HepG2 (cell line): ENCODE measurements around the gene NR5A2. TPM values are rescaled to one million over a fixed set of nuclear protein-coding genes. Genes with fewer than 3 reads are reported as not detected.

ENCODE experiments used
- AGO1 ChIP-seq: fragments of 200-400 bp; formaldehyde crosslinking; IDR thresholded peaks from 2 replicates; pipeline ENCODE4 v1.6.1; 2017; ENCODE audit warnings: mild to moderate bottlenecking, low read depth, low read length, moderate library complexity; ENCODE audit not compliant: poor library complexity, severe bottlenecking
- AKAP8 ChIP-seq: sonication (generic); formaldehyde crosslinking; IDR thresholded peaks from 2 replicates; pipeline ENCODE4 v1.5.1; 2020; ENCODE audit warnings: mild to moderate bottlenecking, missing genetic modification reagents
- CCDC6 ChIP-seq: sonication (generic); formaldehyde crosslinking; IDR thresholded peaks from 2 replicates; pipeline ENCODE4 v1.8.1; 2022; ENCODE audit warnings: mild to moderate bottlenecking, missing genetic modification reagents, moderate library complexity
- DNMT1 ChIP-seq: sonication (generic); formaldehyde crosslinking; IDR thresholded peaks from 2 replicates; pipeline ENCODE4 v1.5.1; 2020; ENCODE audit warnings: mild to moderate bottlenecking, missing genetic modification reagents
- HNF4A ChIP-seq: sonication (generic); formaldehyde crosslinking; IDR thresholded peaks from 2 replicates; pipeline ENCODE4 v1.4.0; 2020; ENCODE audit warnings: missing genetic modification reagents
- IRF2 ChIP-seq: IDR thresholded peaks from 2 replicates; pipeline ENCODE4 v1.6.1; 2018; ENCODE audit warnings: missing genetic modification reagents, missing compliant biosample characterization
- PHF21A ChIP-seq: sonication (generic); formaldehyde crosslinking; IDR thresholded peaks from 2 replicates; pipeline ENCODE4 v1.5.0; 2020; ENCODE audit warnings: mild to moderate bottlenecking, missing genetic modification reagents
- PITX1 ChIP-seq: sonication (generic); formaldehyde crosslinking; IDR thresholded peaks from 2 replicates; pipeline ENCODE4 v1.5.1; 2020; ENCODE audit warnings: mild to moderate bottlenecking, missing genetic modification reagents
- THAP7 ChIP-seq: sonication (generic); formaldehyde crosslinking; IDR thresholded peaks from 2 replicates; pipeline ENCODE4 v1.8.1; 2023; ENCODE audit warnings: mild to moderate bottlenecking, missing genetic modification reagents
- ZFY ChIP-seq: sonication (generic); formaldehyde crosslinking; IDR thresholded peaks from 2 replicates; pipeline ENCODE4 v1.4.0; 2020; ENCODE audit warnings: missing genetic modification reagents
- ZNF251 ChIP-seq: sonication (generic); formaldehyde crosslinking; IDR thresholded peaks from 2 replicates; pipeline ENCODE4 v1.9.0; 2021; ENCODE audit warnings: mild to moderate bottlenecking, missing genetic modification reagents
- ZNF350 ChIP-seq: sonication (generic); formaldehyde crosslinking; IDR thresholded peaks from 2 replicates; pipeline ENCODE4 v1.4.0; 2020; ENCODE audit warnings: mild to moderate bottlenecking, low read depth, missing genetic modification reagents, borderline replicate concordance
- ZNF576 ChIP-seq: sonication (generic); formaldehyde crosslinking; IDR thresholded peaks from 2 replicates; pipeline ENCODE4 v1.4.0; 2020; ENCODE audit warnings: mild to moderate bottlenecking, missing genetic modification reagents
- ZNF782 ChIP-seq: sonication (generic); formaldehyde crosslinking; IDR thresholded peaks from 2 replicates; pipeline ENCODE4 v1.4.0; 2020; ENCODE audit warnings: missing genetic modification reagents, mild to moderate bottlenecking, borderline replicate concordance
- ZNF839 ChIP-seq: sonication (generic); formaldehyde crosslinking; IDR thresholded peaks from 2 replicates; pipeline ENCODE4 v1.4.0; 2020; ENCODE audit warnings: missing genetic modification reagents, mild to moderate bottlenecking, borderline replicate concordance
- polyA plus RNA-seq, 8 experiments: library from polyadenylated mRNA; depleted of rRNA in 3 of 8; stranded (reverse) in 7 of 8; unstranded in 1 of 8; fragments of >200 nt; fragmentation: Illumina TruSeq in 4 of 8; extraction: Trizol in 4 of 8; gene quantifications; 2 replicates each; pipeline versions ENCODE4 v1.2.1 to v1.2.3, GENCODE V29; 2011 to 2016; ENCODE audit warnings: low read depth in 4 of 8, missing spikeins in 1 of 8, mixed read lengths in 1 of 8; ENCODE audit not compliant: insufficient read depth in 1 of 8
- total RNA-seq, 5 experiments: library from RNA; depleted of rRNA; stranded (reverse); fragments of >200 nt; fragmentation: Illumina TruSeq; extraction: Trizol; gene quantifications; 2 replicates each; pipeline ENCODE4 v1.2.3, GENCODE V29; 2016; ENCODE audit warnings: low read depth in 1 of 5
- TF ChIP-seq, protein P1 (sequence below): IDR thresholded peaks from 2 replicates; pipeline ENCODE4 v1.6.1; 2018; ENCODE audit warnings: missing genetic modification reagents, mild to moderate bottlenecking, missing compliant biosample characterization
- TF ChIP-seq, protein P2 (sequence below): fragments of 450-650 bp; IDR thresholded peaks from 2 replicates; pipeline ENCODE4 v1.6.1; 2017; ENCODE audit warnings: mild to moderate bottlenecking
- TF ChIP-seq, protein P3 (sequence below): sonication (generic); formaldehyde crosslinking; IDR thresholded peaks from 2 replicates; pipeline ENCODE4 v1.8.0; 2022; ENCODE audit warnings: missing genetic modification reagents, mild to moderate bottlenecking, moderate library complexity, borderline replicate concordance

Gene NR5A2
- total and polyA plus RNA-seq, 2 of the 13 experiments (the other 11 are each of a cell fraction or from before 2014, with no cell fraction given) = 0.24 to 2.8 TPM

DNA sequence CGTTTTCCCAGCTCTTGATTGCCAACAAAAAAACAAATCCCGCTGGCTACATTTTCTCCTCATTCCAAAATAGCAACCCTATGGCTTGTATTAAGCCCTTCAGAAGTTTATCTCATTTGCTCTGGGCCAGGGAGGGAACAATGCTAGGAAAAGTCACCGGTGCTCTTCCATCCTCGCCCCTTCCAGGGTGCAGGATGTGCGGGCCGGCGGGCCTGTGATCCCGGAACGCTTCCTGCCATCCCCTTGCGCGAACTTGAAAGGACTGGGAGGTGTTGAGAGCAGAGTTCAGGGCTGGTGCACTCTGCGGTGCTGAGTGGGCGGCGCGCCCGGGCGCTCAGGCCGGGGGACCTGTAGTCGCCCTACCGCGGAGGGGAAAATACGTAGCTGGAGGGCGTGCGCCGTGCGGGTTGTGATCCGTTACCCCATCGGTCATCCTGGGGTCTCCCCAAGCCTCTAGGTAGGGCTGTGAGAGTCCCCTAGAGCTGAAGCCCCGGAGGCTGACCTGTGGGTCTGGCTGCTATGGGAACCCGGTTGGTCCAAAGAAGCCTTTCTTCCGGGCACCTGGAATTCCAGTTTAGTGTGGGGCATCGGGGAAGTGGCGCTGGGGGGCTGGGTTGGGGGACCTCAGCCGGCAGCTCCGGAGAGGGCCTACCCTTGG, 13.1 kb downstream of the NR5A2 start (continued):
- TF ChIP-seq ZNF839 (CRISPR knock-in tag) (no peak), ZNF251 (CRISPR knock-in tag) (no peak), ZFY (peak; percentile 37; the same call in 1 of the 2 replicates), AGO1 (no peak), PHF21A (peak; percentile 58), PITX1 (CRISPR knock-in tag) (peak; percentile 64; the same call in 1 of the 2 replicates), IRF2 (CRISPR knock-in tag) (0 out of 2 replicates have a peak, but pooled peaks have one; percentile 36), ZNF350 (CRISPR knock-in tag) (peak; percentile 57; the same call in 1 of the 2 replicates), CCDC6 (no peak), AKAP8 (CRISPR knock-in tag) (no peak), THAP7 (0 out of 2 replicates have a peak, but pooled peaks have one; percentile 36), DNMT1 (CRISPR knock-in tag) (no peak), ZNF782 (CRISPR knock-in tag) (no peak), ZNF576 (CRISPR knock-in tag) (no peak), HNF4A (CRISPR knock-in tag) (peak; percentile 92)
- TF ChIP-seq, protein P1, sequence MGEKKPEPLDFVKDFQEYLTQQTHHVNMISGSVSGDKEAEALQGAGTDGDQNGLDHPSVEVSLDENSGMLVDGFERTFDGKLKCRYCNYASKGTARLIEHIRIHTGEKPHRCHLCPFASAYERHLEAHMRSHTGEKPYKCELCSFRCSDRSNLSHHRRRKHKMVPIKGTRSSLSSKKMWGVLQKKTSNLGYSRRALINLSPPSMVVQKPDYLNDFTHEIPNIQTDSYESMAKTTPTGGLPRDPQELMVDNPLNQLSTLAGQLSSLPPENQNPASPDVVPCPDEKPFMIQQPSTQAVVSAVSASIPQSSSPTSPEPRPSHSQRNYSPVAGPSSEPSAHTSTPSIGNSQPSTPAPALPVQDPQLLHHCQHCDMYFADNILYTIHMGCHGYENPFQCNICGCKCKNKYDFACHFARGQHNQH = 0 out of 2 replicates have a peak, but pooled peaks have one; percentile 40
- TF ChIP-seq, protein P2, sequence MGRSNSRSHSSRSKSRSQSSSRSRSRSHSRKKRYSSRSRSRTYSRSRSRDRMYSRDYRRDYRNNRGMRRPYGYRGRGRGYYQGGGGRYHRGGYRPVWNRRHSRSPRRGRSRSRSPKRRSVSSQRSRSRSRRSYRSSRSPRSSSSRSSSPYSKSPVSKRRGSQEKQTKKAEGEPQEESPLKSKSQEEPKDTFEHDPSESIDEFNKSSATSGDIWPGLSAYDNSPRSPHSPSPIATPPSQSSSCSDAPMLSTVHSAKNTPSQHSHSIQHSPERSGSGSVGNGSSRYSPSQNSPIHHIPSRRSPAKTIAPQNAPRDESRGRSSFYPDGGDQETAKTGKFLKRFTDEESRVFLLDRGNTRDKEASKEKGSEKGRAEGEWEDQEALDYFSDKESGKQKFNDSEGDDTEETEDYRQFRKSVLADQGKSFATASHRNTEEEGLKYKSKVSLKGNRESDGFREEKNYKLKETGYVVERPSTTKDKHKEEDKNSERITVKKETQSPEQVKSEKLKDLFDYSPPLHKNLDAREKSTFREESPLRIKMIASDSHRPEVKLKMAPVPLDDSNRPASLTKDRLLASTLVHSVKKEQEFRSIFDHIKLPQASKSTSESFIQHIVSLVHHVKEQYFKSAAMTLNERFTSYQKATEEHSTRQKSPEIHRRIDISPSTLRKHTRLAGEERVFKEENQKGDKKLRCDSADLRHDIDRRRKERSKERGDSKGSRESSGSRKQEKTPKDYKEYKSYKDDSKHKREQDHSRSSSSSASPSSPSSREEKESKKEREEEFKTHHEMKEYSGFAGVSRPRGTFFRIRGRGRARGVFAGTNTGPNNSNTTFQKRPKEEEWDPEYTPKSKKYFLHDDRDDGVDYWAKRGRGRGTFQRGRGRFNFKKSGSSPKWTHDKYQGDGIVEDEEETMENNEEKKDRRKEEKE = no peak
- TF ChIP-seq, protein P3, sequence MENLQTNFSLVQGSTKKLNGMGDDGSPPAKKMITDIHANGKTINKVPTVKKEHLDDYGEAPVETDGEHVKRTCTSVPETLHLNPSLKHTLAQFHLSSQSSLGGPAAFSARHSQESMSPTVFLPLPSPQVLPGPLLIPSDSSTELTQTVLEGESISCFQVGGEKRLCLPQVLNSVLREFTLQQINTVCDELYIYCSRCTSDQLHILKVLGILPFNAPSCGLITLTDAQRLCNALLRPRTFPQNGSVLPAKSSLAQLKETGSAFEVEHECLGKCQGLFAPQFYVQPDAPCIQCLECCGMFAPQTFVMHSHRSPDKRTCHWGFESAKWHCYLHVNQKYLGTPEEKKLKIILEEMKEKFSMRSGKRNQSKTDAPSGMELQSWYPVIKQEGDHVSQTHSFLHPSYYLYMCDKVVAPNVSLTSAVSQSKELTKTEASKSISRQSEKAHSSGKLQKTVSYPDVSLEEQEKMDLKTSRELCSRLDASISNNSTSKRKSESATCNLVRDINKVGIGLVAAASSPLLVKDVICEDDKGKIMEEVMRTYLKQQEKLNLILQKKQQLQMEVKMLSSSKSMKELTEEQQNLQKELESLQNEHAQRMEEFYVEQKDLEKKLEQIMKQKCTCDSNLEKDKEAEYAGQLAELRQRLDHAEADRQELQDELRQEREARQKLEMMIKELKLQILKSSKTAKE = peak; percentile 58; the same call in 1 of the 2 replicates
